Breast epithelium (tissue), 4 donors: ENCODE results near the gene SCP2D1. TPM values are rescaled to one million over a fixed set of nuclear protein-coding genes. Genes with fewer than 3 reads are reported as not detected.

Source experiments
- DNase-seq, 2 donors: peaks; one replicate each; pipeline ENCODE4 v3.0.0-alpha.2; 2019; ENCODE audit warnings: low spot score in 2 of 2
- H3K27ac ChIP-seq, 2 donors: fragments of 200-600 bp; sonication (generic) in 1 of 2; one replicate each; pipeline ENCODE4 v1.5.1; 2016 to 2019; ENCODE audit warnings: mild to moderate bottlenecking in 1 of 2
- H3K27me3 ChIP-seq, 2 donors: fragments of 200-600 bp; sonication (generic) in 1 of 2; one replicate each; pipeline versions ENCODE4 v1.5.1 to v1.6.0; 2017 to 2019; ENCODE audit warnings: control low read depth in 1 of 2, mild to moderate bottlenecking in 1 of 2
- H3K36me3 ChIP-seq: fragments of 200-600 bp; one replicate; pipeline ENCODE4 v1.5.1; 2019
- H3K4me1 ChIP-seq, 2 donors: fragments of 200-600 bp; sonication (generic); one replicate each; pipeline ENCODE4 v1.5.1; 2016 to 2019; ENCODE audit warnings: control low read depth in 1 of 2
- H3K4me3 ChIP-seq, 3 donors: fragments of 200-600 bp; sonication (generic); 1 replicate in 2 of 3; 2 replicates in 1 of 3; pipeline ENCODE4 v1.5.1; 2016 to 2019; ENCODE audit warnings: mild to moderate bottlenecking in 3 of 3, moderate library complexity in 2 of 3
- H3K9me3 ChIP-seq, 2 donors: fragments of 200-600 bp; sonication (generic) in 1 of 2; one replicate each; pipeline ENCODE4 v1.5.1; 2016 to 2019; ENCODE audit warnings: control low read depth in 1 of 2
- POLR2A ChIP-seq: fragments of 450-650 bp; IDR thresholded peaks from one replicate; pipeline ENCODE4 v1.6.1; 2016; ENCODE audit warnings: antibody characterized with exemption, mild to moderate bottlenecking, moderate library complexity
- POLR2AphosphoS5 ChIP-seq, 3 donors: sonication (generic); formaldehyde crosslinking; IDR thresholded peaks; one replicate each; pipeline ENCODE4 v1.6.1; 2017; ENCODE audit warnings: antibody characterized with exemption in 3 of 3
- intact Hi-C: fragments of 100-400 bp; cut with DNase I; formaldehyde crosslinking; loops from one replicate; pipeline ENCODE4 v1.15.1; 2023; ENCODE audit warnings: low total_unique reads
- total RNA-seq, 3 donors: library from RNA; depleted of rRNA; stranded (reverse); fragments of >200 nt; gene quantifications; one replicate each; pipeline ENCODE4 v1.1.0, GENCODE V29; 2016
- TF ChIP-seq, protein P1 (sequence below), 3 donors: fragments of 450-650 bp; IDR thresholded peaks; one replicate each; pipeline ENCODE4 v1.5.1; 2016 to 2017; ENCODE audit warnings: antibody characterized with exemption in 3 of 3, mild to moderate bottlenecking in 3 of 3, moderate library complexity in 3 of 3

Gene SCP2D1
- total RNA-seq, 3 donors from 2014 or later, result not detected

DNA sequence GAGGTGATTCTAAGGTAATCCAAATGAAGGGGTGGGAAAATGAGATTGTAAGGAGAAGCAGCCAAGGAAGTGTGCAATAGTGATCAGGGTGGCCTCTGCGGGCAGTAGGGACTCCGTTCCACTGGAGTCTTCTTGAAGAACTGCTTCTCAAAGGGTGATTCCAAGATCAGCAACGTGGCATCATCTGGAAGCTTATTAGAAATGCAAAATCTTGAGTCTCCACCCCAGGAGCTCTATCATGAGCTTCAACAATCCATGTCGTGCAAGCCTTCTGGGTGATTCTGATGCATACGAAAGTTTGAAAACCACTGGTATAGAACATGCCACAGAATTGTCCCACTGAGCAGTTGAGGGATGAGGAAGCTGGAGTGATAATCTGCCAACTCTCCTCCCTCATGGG lies 31.4 kb downstream of the SCP2D1 start:
- DNase-seq, result no peak
- H3K9me3 ChIP-seq, result no peaks in the 10 kb centered on the region
- no peak overlapping the region for H3K27ac ChIP-seq
- no peaks in the 10 kb centered on the region for H3K4me1 ChIP-seq
- intact Hi-C loops, result no loop called here
- no peaks in the 10 kb centered on the region for H3K27me3 ChIP-seq
- TF ChIP-seq, protein P1, sequence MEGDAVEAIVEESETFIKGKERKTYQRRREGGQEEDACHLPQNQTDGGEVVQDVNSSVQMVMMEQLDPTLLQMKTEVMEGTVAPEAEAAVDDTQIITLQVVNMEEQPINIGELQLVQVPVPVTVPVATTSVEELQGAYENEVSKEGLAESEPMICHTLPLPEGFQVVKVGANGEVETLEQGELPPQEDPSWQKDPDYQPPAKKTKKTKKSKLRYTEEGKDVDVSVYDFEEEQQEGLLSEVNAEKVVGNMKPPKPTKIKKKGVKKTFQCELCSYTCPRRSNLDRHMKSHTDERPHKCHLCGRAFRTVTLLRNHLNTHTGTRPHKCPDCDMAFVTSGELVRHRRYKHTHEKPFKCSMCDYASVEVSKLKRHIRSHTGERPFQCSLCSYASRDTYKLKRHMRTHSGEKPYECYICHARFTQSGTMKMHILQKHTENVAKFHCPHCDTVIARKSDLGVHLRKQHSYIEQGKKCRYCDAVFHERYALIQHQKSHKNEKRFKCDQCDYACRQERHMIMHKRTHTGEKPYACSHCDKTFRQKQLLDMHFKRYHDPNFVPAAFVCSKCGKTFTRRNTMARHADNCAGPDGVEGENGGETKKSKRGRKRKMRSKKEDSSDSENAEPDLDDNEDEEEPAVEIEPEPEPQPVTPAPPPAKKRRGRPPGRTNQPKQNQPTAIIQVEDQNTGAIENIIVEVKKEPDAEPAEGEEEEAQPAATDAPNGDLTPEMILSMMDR (IDR thresholded peaks at IDR 0.05), result no peak
- no peak for TF ChIP-seq POLR2A
- no peak for TF ChIP-seq POLR2AphosphoS5 (IDR thresholded peaks at IDR 0.05)
- H3K36me3 ChIP-seq, result no peaks in the 10 kb centered on the region
- H3K4me3 ChIP-seq, result no peak overlapping the region

GRCh38 chr20:18847226-18847755 lies 33.7 kb downstream of the SCP2D1 start:
- intact Hi-C loops, result no loop called here

DNA sequence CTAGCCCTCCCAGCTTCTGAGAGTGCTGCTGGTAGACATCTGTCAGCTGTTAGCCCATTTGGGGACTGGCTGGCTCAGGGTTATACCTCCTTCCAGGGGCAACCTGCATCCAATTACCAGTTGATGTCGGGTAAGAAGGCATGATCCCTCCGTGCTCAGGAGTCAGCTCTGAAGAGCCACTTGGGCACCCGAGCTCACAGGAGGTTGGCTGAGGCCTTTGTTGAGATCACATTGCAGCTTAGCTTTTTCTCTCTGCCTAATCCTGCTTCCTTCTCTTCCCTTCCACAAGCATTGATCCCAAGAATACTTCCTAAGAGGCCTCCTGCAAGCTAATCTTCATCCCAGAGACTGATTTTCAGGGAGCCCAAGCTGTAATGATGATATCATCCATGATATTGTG lies 35.5 kb downstream of the SCP2D1 start:
- no peaks in the 10 kb centered on the region for H3K36me3 ChIP-seq
- H3K27ac ChIP-seq, result no peak overlapping the region
- intact Hi-C loops, result no loop called here
- no peak for TF ChIP-seq POLR2A
- no peak for TF ChIP-seq POLR2AphosphoS5 (IDR thresholded peaks at IDR 0.05)
- TF ChIP-seq, protein P1 (IDR thresholded peaks at IDR 0.05), result no peak
- DNase-seq, result no peak
- no peaks in the 10 kb centered on the region for H3K9me3 ChIP-seq
- H3K4me3 ChIP-seq, result no peak overlapping the region
- no peaks in the 10 kb centered on the region for H3K4me1 ChIP-seq
- H3K27me3 ChIP-seq, result no peaks in the 10 kb centered on the region

More at GRCh38 chr20:18847226-18847755, 33.7 kb downstream of the SCP2D1 start:
- Histone ChIP-seq H3K4me3 (no peak overlapping the region), H3K27ac (no peak overlapping the region), H3K4me1 (no peaks in the 10 kb centered on the region), H3K9me3 (no peaks in the 10 kb centered on the region), H3K36me3 (no peaks in the 10 kb centered on the region), H3K27me3 (no peaks in the 10 kb centered on the region)
- no peak for DNase-seq
- TF ChIP-seq POLR2A, result no peak
- TF ChIP-seq, protein P1 (IDR thresholded peaks at IDR 0.05), result no peak
- TF ChIP-seq POLR2AphosphoS5 (IDR thresholded peaks at IDR 0.05), result no peak

- H3K27ac ChIP-seq, result no peak overlapping the region
- DNase-seq, result no peak
- no peak overlapping the region for H3K4me3 ChIP-seq
- TF ChIP-seq POLR2AphosphoS5 (IDR thresholded peaks at IDR 0.05), result no peak
- TF ChIP-seq, protein P1 (IDR thresholded peaks at IDR 0.05), result no peak
- TF ChIP-seq POLR2A, result no peak
- H3K36me3 ChIP-seq, result no peaks in the 10 kb centered on the region
- intact Hi-C loops, result no loop called here
- H3K9me3 ChIP-seq, result no peaks in the 10 kb centered on the region
- no peaks in the 10 kb centered on the region for H3K27me3 ChIP-seq
- no peaks in the 10 kb centered on the region for H3K4me1 ChIP-seq
Observed at GRCh38 chr20:18851629-18852028, 38.0 kb downstream of the SCP2D1 start.

GRCh38 chr20:18852318-18852717 lies 38.7 kb downstream of the SCP2D1 start:
- intact Hi-C loops, result no loop called here
- no peak for DNase-seq
- H3K27me3 ChIP-seq, result no peaks in the 10 kb centered on the region
- H3K36me3 ChIP-seq, result no peaks in the 10 kb centered on the region
- TF ChIP-seq, protein P1 (IDR thresholded peaks at IDR 0.05), result no peak
- no peak for TF ChIP-seq POLR2AphosphoS5 (IDR thresholded peaks at IDR 0.05)
- H3K9me3 ChIP-seq, result no peaks in the 10 kb centered on the region
- no peak overlapping the region for H3K27ac ChIP-seq
- H3K4me1 ChIP-seq, result no peaks in the 10 kb centered on the region
- H3K4me3 ChIP-seq, result no peak overlapping the region
